ENCODE measurements around the gene UNC5C. TPM values are rescaled to one million over a fixed set of nuclear protein-coding genes. Genes with fewer than 3 reads are reported as not detected.

UNC5C gene
- total and polyA plus RNA-seq, 8 donors = 0.13 to 14.3 (median 2.0) TPM

- WGBS, 5 donors = 37 to 58% (median 42%) methylated on average over 6 of the region's 6 CpGs
- no peaks in the 10 kb centered on the region for H3K36me3 ChIP-seq
These were observed 23.7 kb upstream of the UNC5C start for GRCh38 chr4:95572304-95572991.

GRCh38 chr4:95571577-95571976 is 22.8 kb upstream of the UNC5C start:
- intact Hi-C loops (cut with DNase I; ENCODE audit: low total_unique reads) = no loop called here
- Histone ChIP-seq H3K4me1 (no peaks in the 10 kb centered on the region), H3K9me3 (peaks cover 0 to 17% (median 9%) of the 10 kb centered on the region in 4 donors), H3K36me3 (no peaks in the 10 kb centered on the region), H3K27me3 (no peaks in the 10 kb centered on the region), H3K4me3 (no peak overlapping the region), H3K27ac (no peak overlapping the region)
- WGBS, 5 donors = 83 to 100% (median 96%) methylated on average over 1 of the region's 1 CpG
- TF ChIP-seq POLR2A (IDR thresholded peaks at IDR 0.05) (no peak), EP300 (IDR thresholded peaks at IDR 0.05) (no peak), CTCF (IDR thresholded peaks at IDR 0.05) (no peak), POLR2AphosphoS5 (IDR thresholded peaks at IDR 0.05) (no peak)
- no peak for DNase-seq

More at GRCh38 chr4:95572304-95572991, 23.7 kb upstream of the UNC5C start:
- H3K4me3 ChIP-seq = no peak overlapping the region
- intact Hi-C loops (cut with DNase I; ENCODE audit: low total_unique reads) = no loop called here
- H3K4me1 ChIP-seq = no peaks in the 10 kb centered on the region
- no peaks in the 10 kb centered on the region for H3K27me3 ChIP-seq
- peaks cover 0 to 17% (median 9%) of the 10 kb centered on the region in 4 donors for H3K9me3 ChIP-seq
- DNase-seq = peak; percentile 74 to 84
- TF ChIP-seq POLR2AphosphoS5 (IDR thresholded peaks at IDR 0.05) = peak in 1 of 3 donors; percentile 13
- TF ChIP-seq EP300 (IDR thresholded peaks at IDR 0.05) = no peak
- no peak overlapping the region for H3K27ac ChIP-seq

- H3K36me3 ChIP-seq = no peaks in the 10 kb centered on the region
- no peak overlapping the region for H3K27ac ChIP-seq
- no peak overlapping the region for H3K4me3 ChIP-seq
- TF ChIP-seq EP300 (IDR thresholded peaks at IDR 0.05) (no peak), POLR2AphosphoS5 (IDR thresholded peaks at IDR 0.05) (no peak), CTCF (IDR thresholded peaks at IDR 0.05) (no peak), POLR2A (IDR thresholded peaks at IDR 0.05) (no peak)
- H3K9me3 ChIP-seq = no peaks in the 10 kb centered on the region
- intact Hi-C loops (cut with DNase I; ENCODE audit: low total_unique reads) = no loop called here
- H3K27me3 ChIP-seq = no peaks in the 10 kb centered on the region
- WGBS, 5 donors = 64 to 91% (median 74%) methylated on average over 2 of the region's 2 CpGs
- DNase-seq = no peak
- H3K4me1 ChIP-seq = no peaks in the 10 kb centered on the region
These were observed 15.0 kb upstream of the UNC5C start for GRCh38 chr4:95563638-95564337.

GRCh38 chr4:95560774-95561173 is 12.0 kb upstream of the UNC5C start:
- H3K9me3 ChIP-seq = no peaks in the 10 kb centered on the region
- TF ChIP-seq CTCF (IDR thresholded peaks at IDR 0.05) (no peak), POLR2AphosphoS5 (IDR thresholded peaks at IDR 0.05) (no peak)
- 35 to 75% (median 62%) methylated on average over 1 of the region's 1 CpG for WGBS, 5 donors
- no peak overlapping the region for H3K27ac ChIP-seq
- H3K36me3 ChIP-seq = no peaks in the 10 kb centered on the region
- intact Hi-C loops (cut with DNase I; ENCODE audit: low total_unique reads) = no loop called here
- no peak overlapping the region for H3K4me3 ChIP-seq
- no peak for DNase-seq
- no peaks in the 10 kb centered on the region for H3K27me3 ChIP-seq
- no peaks in the 10 kb centered on the region for H3K4me1 ChIP-seq
